Uterus (tissue), 4 donors: ENCODE measurements around the gene ADCY2. TPM values are rescaled to one million over a fixed set of nuclear protein-coding genes. Genes with fewer than 3 reads are reported as not detected.
"Not testable (repeated sequence)": the region's sequence is repeated elsewhere in the genome, so short reads cannot be mapped to it uniquely, and the experiment has no call there.

Source experiments
- DNase-seq, 2 donors: peaks; one replicate each; pipeline ENCODE4 v3.0.0-alpha.2; 2019 to 2020
- H3K27ac ChIP-seq, 2 donors: fragments of 200-600 bp; sonication (generic); 1 replicate in 1 of 2; 2 replicates in 1 of 2; pipeline ENCODE4 v1.5.1; 2016 to 2018
- H3K27me3 ChIP-seq, 2 donors: fragments of 200-600 bp; sonication (generic); one replicate each; pipeline ENCODE4 v1.5.1; 2018 to 2019; ENCODE audit warnings: control low read depth in 1 of 2
- H3K36me3 ChIP-seq, 2 donors: fragments of 200-600 bp; sonication (generic); one replicate each; pipeline ENCODE4 v1.5.1; 2019; ENCODE audit warnings: control low read depth in 1 of 2
- H3K4me1 ChIP-seq, 2 donors: fragments of 200-600 bp; sonication (generic); one replicate each; pipeline ENCODE4 v1.5.1; 2018 to 2019; ENCODE audit warnings: control low read depth in 1 of 2
- H3K4me3 ChIP-seq, 2 donors: fragments of 200-600 bp; sonication (generic); 1 replicate in 1 of 2; 2 replicates in 1 of 2; pipeline ENCODE4 v1.5.1; 2018 to 2019; ENCODE audit warnings: mild to moderate bottlenecking in 1 of 2
- H3K9me3 ChIP-seq, 2 donors: fragments of 200-600 bp; sonication (generic); one replicate each; pipeline ENCODE4 v1.5.1; 2019; ENCODE audit warnings: control low read depth in 1 of 2
- POLR2A ChIP-seq, 2 donors: fragments of 450-650 bp; IDR thresholded peaks; one replicate each; pipeline ENCODE4 v1.6.1; 2016; ENCODE audit warnings: antibody characterized with exemption in 2 of 2, mild to moderate bottlenecking in 1 of 2, moderate library complexity in 1 of 2
- intact Hi-C: fragments of 100-400 bp; cut with DNase I; formaldehyde crosslinking; loops from one replicate; pipeline ENCODE4 v1.15.1; 2023; ENCODE audit warnings: low total_unique reads
- total RNA-seq, 4 donors: library from RNA; depleted of rRNA in 3 of 4; stranded (reverse); fragments of >200 nt in 3 of 4; gene quantifications; one replicate each; pipeline versions ENCODE4 v1.1.0 to v1.2.4, GENCODE V29; 2014 to 2023
- TF ChIP-seq, protein P1 (sequence below), 4 experiments: fragments of 200-600 bp in 2 of 4; fragments of 450-650 bp in 2 of 4; sonication (generic) in 2 of 4; IDR thresholded peaks; one replicate each; pipeline ENCODE4 v1.5.1; 2016 to 2019; ENCODE audit warnings: antibody characterized with exemption in 4 of 4, mild to moderate bottlenecking in 2 of 4, moderate library complexity in 1 of 4
- donor health status: DM: yes; HTN: yes; CAD: no.

The ADCY2 gene
- total RNA-seq, 4 donors from 2014 or later = 3.8 to 25.3 (median 4.5) TPM

GRCh38 chr5:7418276-7418675 is 22.3 kb downstream of the ADCY2 start:
- no peaks in the 10 kb centered on the region for H3K4me1 ChIP-seq
- no peak for DNase-seq
- H3K9me3 ChIP-seq = no peaks in the 10 kb centered on the region
- no peak overlapping the region for H3K4me3 ChIP-seq
- no peaks in the 10 kb centered on the region for H3K36me3 ChIP-seq
- H3K27ac ChIP-seq = no peak overlapping the region
- intact Hi-C loops = no loop called here
- TF ChIP-seq, protein P1, sequence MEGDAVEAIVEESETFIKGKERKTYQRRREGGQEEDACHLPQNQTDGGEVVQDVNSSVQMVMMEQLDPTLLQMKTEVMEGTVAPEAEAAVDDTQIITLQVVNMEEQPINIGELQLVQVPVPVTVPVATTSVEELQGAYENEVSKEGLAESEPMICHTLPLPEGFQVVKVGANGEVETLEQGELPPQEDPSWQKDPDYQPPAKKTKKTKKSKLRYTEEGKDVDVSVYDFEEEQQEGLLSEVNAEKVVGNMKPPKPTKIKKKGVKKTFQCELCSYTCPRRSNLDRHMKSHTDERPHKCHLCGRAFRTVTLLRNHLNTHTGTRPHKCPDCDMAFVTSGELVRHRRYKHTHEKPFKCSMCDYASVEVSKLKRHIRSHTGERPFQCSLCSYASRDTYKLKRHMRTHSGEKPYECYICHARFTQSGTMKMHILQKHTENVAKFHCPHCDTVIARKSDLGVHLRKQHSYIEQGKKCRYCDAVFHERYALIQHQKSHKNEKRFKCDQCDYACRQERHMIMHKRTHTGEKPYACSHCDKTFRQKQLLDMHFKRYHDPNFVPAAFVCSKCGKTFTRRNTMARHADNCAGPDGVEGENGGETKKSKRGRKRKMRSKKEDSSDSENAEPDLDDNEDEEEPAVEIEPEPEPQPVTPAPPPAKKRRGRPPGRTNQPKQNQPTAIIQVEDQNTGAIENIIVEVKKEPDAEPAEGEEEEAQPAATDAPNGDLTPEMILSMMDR (IDR thresholded peaks at IDR 0.05) = no peak
- TF ChIP-seq POLR2A (IDR thresholded peaks at IDR 0.05) = no peak
- H3K27me3 ChIP-seq = no peaks in the 10 kb centered on the region

- H3K27me3 ChIP-seq = no peaks in the 10 kb centered on the region
- no peak overlapping the region for H3K4me3 ChIP-seq
- no peak overlapping the region for H3K27ac ChIP-seq
- intact Hi-C loops = no loop called here
- no peak for DNase-seq
- H3K4me1 ChIP-seq = no peaks in the 10 kb centered on the region
- no peaks in the 10 kb centered on the region for H3K36me3 ChIP-seq
- H3K9me3 ChIP-seq = no peaks in the 10 kb centered on the region
- no peak for TF ChIP-seq POLR2A (IDR thresholded peaks at IDR 0.05)
- TF ChIP-seq, protein P1 (IDR thresholded peaks at IDR 0.05) = no peak
Observed at GRCh38 chr5:7419367-7419766, 23.4 kb downstream of the ADCY2 start.

DNA sequence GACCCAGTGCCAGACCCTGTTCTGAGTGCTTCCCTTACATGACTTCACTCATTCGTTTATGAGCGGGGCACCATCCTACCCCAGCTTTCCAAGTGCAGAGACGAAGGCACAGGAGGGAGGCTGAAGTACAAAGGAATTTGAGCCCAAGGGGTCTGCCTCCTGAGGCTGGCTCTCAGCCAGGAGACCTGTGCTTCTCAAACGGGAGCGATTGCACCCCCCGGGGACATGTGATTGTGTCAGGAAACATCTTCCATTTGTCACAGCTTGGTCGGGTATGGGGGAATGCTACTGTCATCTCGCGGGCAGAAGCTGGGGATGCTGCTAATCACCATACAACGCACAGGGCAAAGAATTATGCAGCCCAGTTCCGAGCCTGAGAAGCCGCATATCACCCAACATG is 23.9 kb downstream of the ADCY2 start:
- DNase-seq = no peak
- Histone ChIP-seq H3K4me1 (no peaks in the 10 kb centered on the region), H3K36me3 (no peaks in the 10 kb centered on the region), H3K9me3 (no peaks in the 10 kb centered on the region), H3K4me3 (no peak overlapping the region), H3K27ac (no peak overlapping the region), H3K27me3 (no peaks in the 10 kb centered on the region)
- intact Hi-C loops = no loop called here
- TF ChIP-seq POLR2A (IDR thresholded peaks at IDR 0.05) = no peak
- TF ChIP-seq, protein P1 (IDR thresholded peaks at IDR 0.05) = no peak

- intact Hi-C loops = no loop called here
- H3K9me3 ChIP-seq = no peaks in the 10 kb centered on the region
- DNase-seq = no peak
- no peaks in the 10 kb centered on the region for H3K36me3 ChIP-seq
- H3K4me1 ChIP-seq = no peaks in the 10 kb centered on the region
- H3K27ac ChIP-seq = no peak overlapping the region
- TF ChIP-seq, protein P1 (IDR thresholded peaks at IDR 0.05) = no peak
- TF ChIP-seq POLR2A (IDR thresholded peaks at IDR 0.05) = no peak
- no peak overlapping the region for H3K4me3 ChIP-seq
- no peaks in the 10 kb centered on the region for H3K27me3 ChIP-seq
Observed at GRCh38 chr5:7420510-7421280, 24.8 kb downstream of the ADCY2 start.

DNA sequence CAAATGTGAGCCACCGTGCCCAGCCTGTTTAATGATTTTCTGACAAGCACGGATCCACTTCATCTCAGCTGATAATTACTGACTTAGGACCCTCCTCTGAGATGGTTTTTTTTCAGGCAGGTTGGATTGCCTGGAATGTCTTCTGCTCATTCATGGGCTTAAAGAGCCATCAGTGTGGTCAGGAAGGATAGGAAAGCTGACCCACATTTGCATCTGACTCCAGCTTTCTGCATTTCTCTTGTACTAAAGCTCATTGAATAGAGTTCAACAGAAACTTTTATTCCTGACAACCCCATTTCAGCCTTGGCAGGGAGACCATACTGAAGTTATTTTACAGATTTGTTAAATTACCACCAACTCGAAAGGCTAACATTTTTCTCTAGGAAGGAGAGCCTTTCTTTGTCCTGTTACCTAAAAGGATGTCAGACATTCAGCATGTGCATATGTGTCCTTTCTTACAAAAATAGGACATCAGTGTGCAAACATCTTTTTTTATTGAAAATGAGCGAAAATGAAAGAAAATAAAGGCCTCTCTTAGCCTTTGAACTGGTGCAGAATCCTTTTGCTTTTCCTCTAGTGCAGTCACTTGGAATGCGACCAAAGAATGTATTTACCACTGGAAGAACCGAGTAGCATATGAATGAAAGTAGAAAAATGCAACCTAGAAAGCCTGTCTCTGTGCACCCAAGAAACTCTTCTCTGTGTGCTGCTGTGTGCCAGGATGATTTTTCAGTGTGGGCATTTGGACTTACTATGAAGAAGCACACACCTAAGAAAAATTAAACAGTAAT is 26.6 kb downstream of the ADCY2 start:
- Histone ChIP-seq H3K4me3 (no peak overlapping the region), H3K27ac (peak overlapping the region in 1 of 2 donors; percentile 41), H3K4me1 (no peaks in the 10 kb centered on the region), H3K36me3 (no peaks in the 10 kb centered on the region), H3K27me3 (no peaks in the 10 kb centered on the region), H3K9me3 (no peaks in the 10 kb centered on the region)
- TF ChIP-seq POLR2A (IDR thresholded peaks at IDR 0.05) = no peak
- TF ChIP-seq, protein P1 (IDR thresholded peaks at IDR 0.05) = no peak
- no peak for DNase-seq
- intact Hi-C loops = no loop called here

DNA sequence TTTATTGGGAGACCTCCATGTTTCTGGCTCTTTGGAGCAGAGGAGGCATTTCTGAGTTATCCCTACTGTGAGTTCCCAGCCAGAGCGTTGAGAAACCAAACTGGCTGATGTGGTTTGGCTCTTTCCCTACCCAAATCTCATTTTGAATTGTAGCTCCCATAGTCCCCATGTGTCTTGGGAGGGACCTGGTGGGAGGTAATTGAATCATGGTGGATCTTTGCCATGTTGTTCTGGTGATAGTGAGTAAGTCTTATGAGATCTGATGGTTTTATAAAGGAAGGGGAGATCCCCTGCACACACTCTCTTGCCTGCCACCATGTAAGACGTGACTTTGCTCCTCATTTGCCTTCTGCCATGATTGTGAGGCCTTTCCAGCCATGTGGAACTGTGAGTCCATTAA is 27.3 kb downstream of the ADCY2 start:
- H3K36me3 ChIP-seq, H3K9me3 ChIP-seq, H3K4me1 ChIP-seq, H3K27ac ChIP-seq, intact Hi-C loops, H3K27me3 ChIP-seq, DNase-seq, H3K4me3 ChIP-seq: not testable (repeated sequence)
